ENCODE results near the gene SLC2A4. TPM values are rescaled to one million over a fixed set of nuclear protein-coding genes. Genes with fewer than 3 reads are reported as not detected.

SLC2A4 gene
- total RNA-seq, 1 donor = under 0.01 TPM

- H3K27ac ChIP-seq (ENCODE audit: low read depth, low read length) = no peak overlapping the region
- no peak overlapping the region for H3K4me3 ChIP-seq (ENCODE audit: insufficient read depth, low read length)
- no peak overlapping the region for H3K4me2 ChIP-seq (ENCODE audit: insufficient read depth, low read length)
- peak; percentile 29 for DNase-seq (ENCODE audit: insufficient read length, low spot score, missing footprints)
- no peak overlapping the region for H2AFZ ChIP-seq (ENCODE audit: low read length)
- H3K27me3 ChIP-seq (ENCODE audit: insufficient read depth, low read length) = peaks cover 59% of the 10 kb centered on the region
- H3K9me3 ChIP-seq (ENCODE audit: low read depth, low read length) = no peaks in the 10 kb centered on the region
- H4K20me1 ChIP-seq (ENCODE audit: insufficient read depth, low read length) = no peaks in the 10 kb centered on the region
- H3K79me2 ChIP-seq (ENCODE audit: insufficient read depth, low read length) = no peaks in the 10 kb centered on the region
- H3K4me1 ChIP-seq (ENCODE audit: insufficient read depth, low read length) = no peaks in the 10 kb centered on the region
- TF ChIP-seq CTCF (IDR thresholded peaks at IDR 0.05; ENCODE audit: extremely low read depth, low read depth, low read length) = no peak
- no peaks in the 10 kb centered on the region for H3K36me3 ChIP-seq (ENCODE audit: insufficient read depth, low read length)
Measured at GRCh38 chr17:7290166-7290565, 8.6 kb downstream of the SLC2A4 start.

GRCh38 chr17:7290685-7291084, 9.2 kb downstream of the SLC2A4 start:
- peak; percentile 66 for DNase-seq (ENCODE audit: insufficient read length, low spot score, missing footprints)
- Histone ChIP-seq H2AFZ (ENCODE audit: low read length) (no peak overlapping the region), H3K4me1 (ENCODE audit: insufficient read depth, low read length) (no peaks in the 10 kb centered on the region), H4K20me1 (ENCODE audit: insufficient read depth, low read length) (peaks cover 2% of the 10 kb centered on the region), H3K27ac (ENCODE audit: low read depth, low read length) (no peak overlapping the region), H3K4me3 (ENCODE audit: insufficient read depth, low read length) (no peak overlapping the region), H3K36me3 (ENCODE audit: insufficient read depth, low read length) (no peaks in the 10 kb centered on the region), H3K4me2 (ENCODE audit: insufficient read depth, low read length) (no peak overlapping the region), H3K27me3 (ENCODE audit: insufficient read depth, low read length) (peaks cover 57% of the 10 kb centered on the region), H3K79me2 (ENCODE audit: insufficient read depth, low read length) (no peaks in the 10 kb centered on the region), H3K9me3 (ENCODE audit: low read depth, low read length) (no peaks in the 10 kb centered on the region)
- TF ChIP-seq CTCF (IDR thresholded peaks at IDR 0.05; ENCODE audit: extremely low read depth, low read depth, low read length) = no peak

GRCh38 chr17:7292194-7292593, 10.7 kb downstream of the SLC2A4 start:
- Histone ChIP-seq H3K4me1 (ENCODE audit: insufficient read depth, low read length) (peaks cover 3% of the 10 kb centered on the region), H3K27me3 (ENCODE audit: insufficient read depth, low read length) (peaks cover 57% of the 10 kb centered on the region), H3K79me2 (ENCODE audit: insufficient read depth, low read length) (no peaks in the 10 kb centered on the region), H3K4me2 (ENCODE audit: insufficient read depth, low read length) (no peak overlapping the region), H3K9me3 (ENCODE audit: low read depth, low read length) (no peaks in the 10 kb centered on the region), H3K36me3 (ENCODE audit: insufficient read depth, low read length) (no peaks in the 10 kb centered on the region), H4K20me1 (ENCODE audit: insufficient read depth, low read length) (peaks cover 3% of the 10 kb centered on the region), H2AFZ (ENCODE audit: low read length) (no peak overlapping the region), H3K27ac (ENCODE audit: low read depth, low read length) (no peak overlapping the region), H3K4me3 (ENCODE audit: insufficient read depth, low read length) (no peak overlapping the region)
- DNase-seq (ENCODE audit: insufficient read length, low spot score, missing footprints) = peak; percentile 82
- TF ChIP-seq CTCF (IDR thresholded peaks at IDR 0.05; ENCODE audit: extremely low read depth, low read depth, low read length) = no peak

- Histone ChIP-seq H3K27me3 (ENCODE audit: insufficient read depth, low read length) (peaks cover 51% of the 10 kb centered on the region), H3K36me3 (ENCODE audit: insufficient read depth, low read length) (no peaks in the 10 kb centered on the region)
Measured at GRCh38 chr17:7292729-7293128, 11.2 kb downstream of the SLC2A4 start.

More at GRCh38 chr17:7292729-7293128, 11.2 kb downstream of the SLC2A4 start:
- H2AFZ ChIP-seq (ENCODE audit: low read length) = no peak overlapping the region
- peaks cover 3% of the 10 kb centered on the region for H4K20me1 ChIP-seq (ENCODE audit: insufficient read depth, low read length)
- no peak overlapping the region for H3K27ac ChIP-seq (ENCODE audit: low read depth, low read length)
- peak; percentile 80 for DNase-seq (ENCODE audit: insufficient read length, low spot score, missing footprints)
- H3K9me3 ChIP-seq (ENCODE audit: low read depth, low read length) = no peaks in the 10 kb centered on the region
- no peak for TF ChIP-seq CTCF (IDR thresholded peaks at IDR 0.05; ENCODE audit: extremely low read depth, low read depth, low read length)
- H3K79me2 ChIP-seq (ENCODE audit: insufficient read depth, low read length) = no peaks in the 10 kb centered on the region
- H3K4me3 ChIP-seq (ENCODE audit: insufficient read depth, low read length) = no peak overlapping the region
- H3K4me2 ChIP-seq (ENCODE audit: insufficient read depth, low read length) = no peak overlapping the region
- H3K4me1 ChIP-seq (ENCODE audit: insufficient read depth, low read length) = peaks cover 3% of the 10 kb centered on the region
